ENCODE results near the gene TLCD1.

The TLCD1 gene

GRCh38 chr17:28715217-28715616 is 10.8 kb downstream of the TLCD1 start:
- Histone ChIP-seq H3K36me3 (ENCODE audit: control insufficient read depth, insufficient read depth, low read length, severe bottlenecking) (peaks cover 19% of the 10 kb centered on the region), H3K9me3 (ENCODE audit: control insufficient read depth, low read length) (no peaks in the 10 kb centered on the region), H3K4me1 (ENCODE audit: control insufficient read depth, insufficient read depth, low read length) (peaks cover 21% of the 10 kb centered on the region), H3K9ac (ENCODE audit: low read length) (no peak overlapping the region), H3K4me3 (ENCODE audit: low read length) (no peak overlapping the region), H3K27me3 (replicated peaks; ENCODE audit: control insufficient read depth, insufficient read depth, low read length) (no peaks in the 10 kb centered on the region)
- DNase-seq (ENCODE audit: low read depth) = no peak

- no peak overlapping the region for H3K4me3 ChIP-seq (ENCODE audit: low read length)
- peaks cover 21% of the 10 kb centered on the region for H3K4me1 ChIP-seq (ENCODE audit: control insufficient read depth, insufficient read depth, low read length)
- H3K27me3 ChIP-seq (replicated peaks; ENCODE audit: control insufficient read depth, insufficient read depth, low read length) = no peaks in the 10 kb centered on the region
- H3K9me3 ChIP-seq (ENCODE audit: control insufficient read depth, low read length) = no peaks in the 10 kb centered on the region
- H3K36me3 ChIP-seq (ENCODE audit: control insufficient read depth, insufficient read depth, low read length, severe bottlenecking) = peaks cover 19% of the 10 kb centered on the region
- H3K9ac ChIP-seq (ENCODE audit: low read length) = no peak overlapping the region
- DNase-seq (ENCODE audit: low read depth) = no peak
Observed at GRCh38 chr17:28714281-28714680, 11.8 kb downstream of the TLCD1 start.

- Histone ChIP-seq H3K4me1 (ENCODE audit: control insufficient read depth, insufficient read depth, low read length) (peaks cover 9% of the 10 kb centered on the region), H3K4me3 (ENCODE audit: low read length) (no peak overlapping the region), H3K9ac (ENCODE audit: low read length) (peak overlapping the region; percentile 62), H3K27me3 (replicated peaks; ENCODE audit: control insufficient read depth, insufficient read depth, low read length) (no peaks in the 10 kb centered on the region), H3K9me3 (ENCODE audit: control insufficient read depth, low read length) (no peaks in the 10 kb centered on the region), H3K36me3 (ENCODE audit: control insufficient read depth, insufficient read depth, low read length, severe bottlenecking) (peaks cover 19% of the 10 kb centered on the region)
- no peak for DNase-seq (ENCODE audit: low read depth)
Observed at GRCh38 chr17:28712705-28713415, 13.2 kb downstream of the TLCD1 start.

GRCh38 chr17:28712032-28712704 is 13.9 kb downstream of the TLCD1 start:
- Histone ChIP-seq H3K4me3 (ENCODE audit: low read length) (peak overlapping the region; percentile 71), H3K9me3 (ENCODE audit: control insufficient read depth, low read length) (no peaks in the 10 kb centered on the region), H3K36me3 (ENCODE audit: control insufficient read depth, insufficient read depth, low read length, severe bottlenecking) (peaks cover 19% of the 10 kb centered on the region), H3K27me3 (replicated peaks; ENCODE audit: control insufficient read depth, insufficient read depth, low read length) (no peaks in the 10 kb centered on the region), H3K9ac (ENCODE audit: low read length) (peak overlapping the region; percentile 62), H3K4me1 (ENCODE audit: control insufficient read depth, insufficient read depth, low read length) (peaks cover 9% of the 10 kb centered on the region)
- DNase-seq (ENCODE audit: low read depth) = no peak

- Histone ChIP-seq H3K4me1 (ENCODE audit: control insufficient read depth, insufficient read depth, low read length) (peaks cover 8% of the 10 kb centered on the region), H3K4me3 (ENCODE audit: low read length) (peak within 1 kb of the TSS; percentile 71), H3K27me3 (replicated peaks; ENCODE audit: control insufficient read depth, insufficient read depth, low read length) (no peaks in the 10 kb centered on the region), H3K9me3 (ENCODE audit: control insufficient read depth, low read length) (no peaks in the 10 kb centered on the region), H3K9ac (ENCODE audit: low read length) (peak within 1 kb of the TSS; percentile 78), H3K36me3 (ENCODE audit: control insufficient read depth, insufficient read depth, low read length, severe bottlenecking) (peaks cover 19% of the 10 kb centered on the region)
- DNase-seq (ENCODE audit: low read depth) = no peak
Observed at GRCh38 chr17:28711723-28712031, 14.4 kb downstream of the TLCD1 start, which contains the start of gene PROCA1. Gene PROCA1, minus strand, starts transcription at chr17:28711888. Its CDS starts 228 bp downstream, at chr17:28711660.

- Histone ChIP-seq H3K4me3 (ENCODE audit: low read length) (peak overlapping the region; percentile 71), H3K9ac (ENCODE audit: low read length) (peak overlapping the region; percentile 78), H3K36me3 (ENCODE audit: control insufficient read depth, insufficient read depth, low read length, severe bottlenecking) (peaks cover 19% of the 10 kb centered on the region), H3K27me3 (replicated peaks; ENCODE audit: control insufficient read depth, insufficient read depth, low read length) (no peaks in the 10 kb centered on the region), H3K4me1 (ENCODE audit: control insufficient read depth, insufficient read depth, low read length) (peaks cover 3% of the 10 kb centered on the region), H3K9me3 (ENCODE audit: control insufficient read depth, low read length) (no peaks in the 10 kb centered on the region)
- DNase-seq (ENCODE audit: low read depth) = peak; percentile 97
Observed at GRCh38 chr17:28710861-28711722, 14.9 kb downstream of the TLCD1 start.

GRCh38 chr17:28707339-28707720 is 18.7 kb downstream of the TLCD1 start:
- Histone ChIP-seq H3K4me3 (ENCODE audit: low read length) (no peak overlapping the region), H3K9ac (ENCODE audit: low read length) (no peak overlapping the region), H3K27me3 (replicated peaks; ENCODE audit: control insufficient read depth, insufficient read depth, low read length) (no peaks in the 10 kb centered on the region), H3K36me3 (ENCODE audit: control insufficient read depth, insufficient read depth, low read length, severe bottlenecking) (peaks cover 26% of the 10 kb centered on the region), H3K9me3 (ENCODE audit: control insufficient read depth, low read length) (no peaks in the 10 kb centered on the region), H3K4me1 (ENCODE audit: control insufficient read depth, insufficient read depth, low read length) (peaks cover 10% of the 10 kb centered on the region)
- no peak for DNase-seq (ENCODE audit: low read depth)

GRCh38 chr17:28706471-28707338 is 19.3 kb downstream of the TLCD1 start:
- Histone ChIP-seq H3K4me3 (ENCODE audit: low read length) (no peak overlapping the region), H3K27me3 (replicated peaks; ENCODE audit: control insufficient read depth, insufficient read depth, low read length) (no peaks in the 10 kb centered on the region), H3K9ac (ENCODE audit: low read length) (no peak overlapping the region), H3K4me1 (ENCODE audit: control insufficient read depth, insufficient read depth, low read length) (peaks cover 11% of the 10 kb centered on the region), H3K36me3 (ENCODE audit: control insufficient read depth, insufficient read depth, low read length, severe bottlenecking) (peaks cover 32% of the 10 kb centered on the region), H3K9me3 (ENCODE audit: control insufficient read depth, low read length) (no peaks in the 10 kb centered on the region)
- no peak for DNase-seq (ENCODE audit: low read depth)

- H3K9me3 ChIP-seq (ENCODE audit: control insufficient read depth, low read length) = no peaks in the 10 kb centered on the region
- no peaks in the 10 kb centered on the region for H3K27me3 ChIP-seq (replicated peaks; ENCODE audit: control insufficient read depth, insufficient read depth, low read length)
- peaks cover 41% of the 10 kb centered on the region for H3K36me3 ChIP-seq (ENCODE audit: control insufficient read depth, insufficient read depth, low read length, severe bottlenecking)
- peaks cover 11% of the 10 kb centered on the region for H3K4me1 ChIP-seq (ENCODE audit: control insufficient read depth, insufficient read depth, low read length)
- no peak for DNase-seq (ENCODE audit: low read depth)
- H3K4me3 ChIP-seq (ENCODE audit: low read length) = no peak overlapping the region
- H3K9ac ChIP-seq (ENCODE audit: low read length) = no peak overlapping the region
Observed at GRCh38 chr17:28705728-28706334, 20.2 kb downstream of the TLCD1 start.

GRCh38 chr17:28705074-28705659 is 20.9 kb downstream of the TLCD1 start:
- no peak overlapping the region for H3K4me3 ChIP-seq (ENCODE audit: low read length)
- H3K9me3 ChIP-seq (ENCODE audit: control insufficient read depth, low read length) = no peaks in the 10 kb centered on the region
- H3K27me3 ChIP-seq (replicated peaks; ENCODE audit: control insufficient read depth, insufficient read depth, low read length) = no peaks in the 10 kb centered on the region
- DNase-seq (ENCODE audit: low read depth) = no peak
- H3K36me3 ChIP-seq (ENCODE audit: control insufficient read depth, insufficient read depth, low read length, severe bottlenecking) = peaks cover 47% of the 10 kb centered on the region
- H3K9ac ChIP-seq (ENCODE audit: low read length) = no peak overlapping the region
- peaks cover 11% of the 10 kb centered on the region for H3K4me1 ChIP-seq (ENCODE audit: control insufficient read depth, insufficient read depth, low read length)

Measured in adipocyte (in vitro differentiated cells).